ENCODE data around the gene TTC39B.

TTC39B gene

GRCh38 chr9:15191378-15191777 lies 115.6 kb downstream of the TTC39B start:
- no peaks in the 10 kb centered on the region for H3K4me1 ChIP-seq
- H3K9me3 ChIP-seq, result no peaks in the 10 kb centered on the region
- H3K27me3 ChIP-seq (ENCODE audit: low read depth), result no peaks in the 10 kb centered on the region
- no peak for DNase-seq (ENCODE audit: low spot score in 2 of 2)
- in situ Hi-C loops (cut with MboI; ENCODE audit: low sequenced_read_pairs), result no loop called here
- no peak overlapping the region for H3K4me3 ChIP-seq
- H3K36me3 ChIP-seq (replicated peaks), result no peaks in the 10 kb centered on the region

GRCh38 chr9:15189481-15189880 lies 117.5 kb downstream of the TTC39B start:
- Histone ChIP-seq H3K4me3 (no peak overlapping the region), H3K9me3 (no peaks in the 10 kb centered on the region), H3K36me3 (replicated peaks) (no peaks in the 10 kb centered on the region), H3K4me1 (no peaks in the 10 kb centered on the region), H3K27me3 (ENCODE audit: low read depth) (no peaks in the 10 kb centered on the region)
- in situ Hi-C loops (cut with MboI; ENCODE audit: low sequenced_read_pairs), result no loop called here
- DNase-seq (ENCODE audit: low spot score in 2 of 2), result no peak

DNA sequence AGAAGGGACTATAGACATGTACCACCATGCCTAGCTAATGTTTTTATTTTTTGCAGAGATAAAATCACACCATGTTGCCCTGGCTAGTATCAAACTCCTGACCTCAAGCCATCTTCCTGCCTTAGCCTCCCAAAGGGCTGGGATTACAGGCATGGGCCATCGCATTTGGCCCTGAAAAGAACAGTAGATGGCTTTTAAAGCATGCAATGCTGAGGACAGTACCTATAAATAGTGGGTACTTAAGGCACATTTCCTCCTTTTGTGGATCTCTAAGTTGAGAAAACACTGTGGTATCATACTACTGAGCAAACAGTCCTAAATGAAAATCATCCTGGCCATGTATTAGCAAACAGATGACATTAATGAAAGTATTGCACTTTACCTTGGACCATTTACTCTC lies 119.4 kb downstream of the TTC39B start:
- in situ Hi-C loops (cut with MboI; ENCODE audit: low sequenced_read_pairs), result no loop called here
- Histone ChIP-seq H3K27me3 (ENCODE audit: low read depth) (no peaks in the 10 kb centered on the region), H3K9me3 (no peaks in the 10 kb centered on the region), H3K36me3 (replicated peaks) (no peaks in the 10 kb centered on the region), H3K4me3 (no peak overlapping the region), H3K4me1 (no peaks in the 10 kb centered on the region)
- no peak for DNase-seq (ENCODE audit: low spot score in 2 of 2)

- no peak for DNase-seq (ENCODE audit: low spot score in 2 of 2)
- Histone ChIP-seq H3K27me3 (ENCODE audit: low read depth) (no peaks in the 10 kb centered on the region), H3K4me3 (no peak overlapping the region), H3K4me1 (no peaks in the 10 kb centered on the region), H3K9me3 (no peaks in the 10 kb centered on the region), H3K36me3 (replicated peaks) (no peaks in the 10 kb centered on the region)
- in situ Hi-C loops (cut with MboI; ENCODE audit: low sequenced_read_pairs), result no loop called here
Measured at GRCh38 chr9:15182730-15183129, 124.3 kb downstream of the TTC39B start.

- Histone ChIP-seq H3K9me3 (no peaks in the 10 kb centered on the region), H3K4me1 (no peaks in the 10 kb centered on the region), H3K4me3 (no peak overlapping the region), H3K27me3 (ENCODE audit: low read depth) (no peaks in the 10 kb centered on the region), H3K36me3 (replicated peaks) (no peaks in the 10 kb centered on the region)
- no peak for DNase-seq (ENCODE audit: low spot score in 2 of 2)
- in situ Hi-C loops (cut with MboI; ENCODE audit: low sequenced_read_pairs), result no loop called here
Measured at GRCh38 chr9:15182101-15182551, 124.9 kb downstream of the TTC39B start.

GRCh38 chr9:15180124-15180523 lies 126.9 kb downstream of the TTC39B start:
- Histone ChIP-seq H3K27me3 (ENCODE audit: low read depth) (no peaks in the 10 kb centered on the region), H3K4me1 (no peaks in the 10 kb centered on the region), H3K9me3 (no peaks in the 10 kb centered on the region), H3K36me3 (replicated peaks) (no peaks in the 10 kb centered on the region), H3K4me3 (no peak overlapping the region)
- DNase-seq (ENCODE audit: low spot score in 2 of 2), result no peak
- in situ Hi-C loops (cut with MboI; ENCODE audit: low sequenced_read_pairs), result no loop called here

DNA sequence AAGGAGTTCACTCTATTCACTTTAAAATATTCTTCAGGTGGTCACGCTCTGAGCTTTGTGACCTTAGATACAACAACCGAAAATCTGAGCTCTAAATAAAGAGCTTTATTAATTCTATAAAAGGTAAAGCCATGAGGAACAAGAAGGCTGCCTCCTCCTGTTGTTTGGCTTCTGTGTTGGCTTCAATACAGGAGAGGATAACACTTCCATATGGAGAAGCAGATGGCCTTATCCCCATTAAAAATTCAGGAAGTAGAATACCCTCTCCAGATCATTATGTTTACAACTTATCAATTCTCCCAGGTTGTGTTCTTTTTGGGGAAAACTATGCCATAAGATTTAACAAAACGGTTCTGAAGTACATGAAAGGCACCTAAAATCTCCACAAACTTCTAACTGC lies 128.4 kb downstream of the TTC39B start:
- H3K9me3 ChIP-seq, result no peaks in the 10 kb centered on the region
- no peak for DNase-seq (ENCODE audit: low spot score in 2 of 2)
- no peaks in the 10 kb centered on the region for H3K4me1 ChIP-seq
- in situ Hi-C loops (cut with MboI; ENCODE audit: low sequenced_read_pairs), result no loop called here
- no peaks in the 10 kb centered on the region for H3K36me3 ChIP-seq (replicated peaks)
- no peak overlapping the region for H3K4me3 ChIP-seq
- no peaks in the 10 kb centered on the region for H3K27me3 ChIP-seq (ENCODE audit: low read depth)

GRCh38 chr9:15176836-15177235 lies 130.2 kb downstream of the TTC39B start:
- H3K9me3 ChIP-seq, result no peaks in the 10 kb centered on the region
- H3K36me3 ChIP-seq (replicated peaks), result no peaks in the 10 kb centered on the region
- in situ Hi-C loops (cut with MboI; ENCODE audit: low sequenced_read_pairs), result no loop called here
- H3K4me1 ChIP-seq, result no peaks in the 10 kb centered on the region
- no peak for DNase-seq (ENCODE audit: low spot score in 2 of 2)
- H3K4me3 ChIP-seq, result no peak overlapping the region
- H3K27me3 ChIP-seq (ENCODE audit: low read depth), result no peaks in the 10 kb centered on the region

GRCh38 chr9:15163931-15164330 lies 143.1 kb downstream of the TTC39B start:
- DNase-seq (ENCODE audit: low spot score in 2 of 2), result no peak
- in situ Hi-C loops (cut with MboI; ENCODE audit: low sequenced_read_pairs), result no loop called here
- H3K4me1 ChIP-seq, result no peaks in the 10 kb centered on the region
- no peaks in the 10 kb centered on the region for H3K36me3 ChIP-seq (replicated peaks)
- no peaks in the 10 kb centered on the region for H3K9me3 ChIP-seq
- no peaks in the 10 kb centered on the region for H3K27me3 ChIP-seq (ENCODE audit: low read depth)
- H3K4me3 ChIP-seq, result no peak overlapping the region

DNA sequence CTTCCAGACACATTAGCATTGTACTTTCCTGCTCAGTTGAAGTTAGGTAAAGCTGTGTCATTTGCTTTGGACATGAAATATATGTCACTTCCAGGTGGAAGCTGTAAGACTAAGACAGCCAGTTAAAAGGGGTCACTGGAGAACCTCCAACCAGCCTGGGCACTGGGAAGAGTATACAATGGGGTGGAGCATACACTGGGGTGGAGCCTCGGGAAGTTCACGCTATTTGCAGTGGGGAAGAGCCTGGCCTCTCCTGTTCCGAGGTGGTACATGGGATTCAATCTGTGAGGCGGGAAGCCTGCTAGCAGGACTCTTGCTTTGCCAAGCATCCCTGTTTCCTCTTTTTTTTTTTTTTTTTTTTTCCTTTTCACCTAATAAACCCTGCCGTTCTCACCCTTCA lies 145.3 kb downstream of the TTC39B start:
- no peak for DNase-seq (ENCODE audit: low spot score in 2 of 2)
- Histone ChIP-seq H3K4me3 (no peak overlapping the region), H3K4me1 (no peaks in the 10 kb centered on the region), H3K36me3 (replicated peaks) (no peaks in the 10 kb centered on the region), H3K9me3 (no peaks in the 10 kb centered on the region), H3K27me3 (ENCODE audit: low read depth) (no peaks in the 10 kb centered on the region)
- in situ Hi-C loops (cut with MboI; ENCODE audit: low sequenced_read_pairs), result no loop called here

- no peaks in the 10 kb centered on the region for H3K36me3 ChIP-seq (replicated peaks)
- H3K9me3 ChIP-seq, result no peaks in the 10 kb centered on the region
- no peak for DNase-seq (ENCODE audit: low spot score in 2 of 2)
- in situ Hi-C loops (cut with MboI; ENCODE audit: low sequenced_read_pairs), result no loop called here
- H3K4me3 ChIP-seq, result no peak overlapping the region
- no peaks in the 10 kb centered on the region for H3K4me1 ChIP-seq
- H3K27me3 ChIP-seq (ENCODE audit: low read depth), result no peaks in the 10 kb centered on the region
Measured at GRCh38 chr9:15160673-15161072, 146.3 kb downstream of the TTC39B start.

DNA sequence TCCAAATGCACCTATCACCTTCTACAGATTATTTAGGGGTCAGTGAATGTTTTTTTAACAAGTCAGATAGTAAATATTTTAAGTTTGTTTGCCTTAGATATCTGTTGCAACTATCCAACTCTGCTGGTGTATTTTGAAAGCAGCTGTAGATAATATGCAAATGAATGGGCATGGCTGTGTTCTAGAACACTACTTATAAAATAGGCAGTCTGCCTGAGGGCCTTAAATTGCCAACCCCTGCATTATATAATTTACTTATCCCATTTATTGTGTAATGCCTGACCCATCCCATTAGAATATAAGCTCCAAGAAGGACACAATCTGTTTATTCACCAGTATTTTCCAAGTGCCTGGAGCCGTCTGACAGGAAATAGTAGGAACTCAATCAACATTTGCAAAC lies 149.0 kb downstream of the TTC39B start:
- DNase-seq (ENCODE audit: low spot score in 2 of 2), result no peak
- in situ Hi-C loops (cut with MboI; ENCODE audit: low sequenced_read_pairs), result no loop called here
- no peaks in the 10 kb centered on the region for H3K27me3 ChIP-seq (ENCODE audit: low read depth)
- no peaks in the 10 kb centered on the region for H3K9me3 ChIP-seq
- H3K4me3 ChIP-seq, result no peak overlapping the region
- no peaks in the 10 kb centered on the region for H3K4me1 ChIP-seq
- H3K36me3 ChIP-seq (replicated peaks), result no peaks in the 10 kb centered on the region

DNA sequence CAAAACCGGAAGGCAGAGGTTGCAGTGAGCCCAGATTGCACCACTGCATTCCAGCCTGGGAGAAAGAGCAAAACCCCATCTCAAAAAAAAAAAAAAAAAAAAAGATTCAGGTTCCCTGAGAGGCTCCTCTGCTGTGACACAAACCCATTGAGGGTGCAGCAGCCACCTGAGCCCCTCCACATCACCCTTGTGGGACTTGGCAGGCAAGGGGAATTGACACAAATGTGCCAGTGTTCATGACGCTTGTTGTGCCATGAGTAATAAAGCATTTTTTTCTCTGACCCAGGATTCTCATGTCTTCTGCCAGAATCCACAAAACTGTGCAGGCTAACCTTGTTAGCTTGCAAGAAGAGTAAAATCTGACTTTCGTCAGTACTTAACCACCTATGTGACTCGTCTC lies 149.6 kb downstream of the TTC39B start:
- no peaks in the 10 kb centered on the region for H3K27me3 ChIP-seq (ENCODE audit: low read depth)

DNA sequence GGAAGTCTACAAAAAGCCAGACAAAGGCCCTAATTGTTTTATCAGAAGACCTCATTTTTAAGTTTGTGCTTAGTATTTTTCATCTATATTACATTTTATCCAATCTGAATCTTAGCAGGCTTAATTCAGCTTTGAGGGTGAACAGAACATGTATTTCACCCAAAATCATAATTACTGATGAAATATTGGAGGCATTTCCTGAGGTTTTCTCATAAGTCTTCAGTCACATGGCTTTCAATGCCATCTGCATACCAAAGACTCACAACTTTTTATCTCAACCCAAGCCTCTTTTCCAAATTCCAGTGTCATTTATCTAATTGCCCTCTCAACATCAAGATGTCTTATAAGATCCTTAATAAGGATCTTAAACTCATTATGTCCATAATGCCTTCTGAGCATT lies 150.8 kb downstream of the TTC39B start:
- in situ Hi-C loops (cut with MboI; ENCODE audit: low sequenced_read_pairs), result no loop called here
- H3K4me1 ChIP-seq, result no peaks in the 10 kb centered on the region
- no peaks in the 10 kb centered on the region for H3K27me3 ChIP-seq (ENCODE audit: low read depth)
- H3K9me3 ChIP-seq, result no peaks in the 10 kb centered on the region
- H3K4me3 ChIP-seq, result no peak overlapping the region
- no peak for DNase-seq (ENCODE audit: low spot score in 2 of 2)
- no peaks in the 10 kb centered on the region for H3K36me3 ChIP-seq (replicated peaks)

More for the DNA sequence above, 149.6 kb downstream of the TTC39B start:
- Histone ChIP-seq H3K36me3 (replicated peaks) (no peaks in the 10 kb centered on the region), H3K9me3 (no peaks in the 10 kb centered on the region), H3K4me3 (no peak overlapping the region), H3K4me1 (no peaks in the 10 kb centered on the region)
- in situ Hi-C loops (cut with MboI; ENCODE audit: low sequenced_read_pairs), result no loop called here
- no peak for DNase-seq (ENCODE audit: low spot score in 2 of 2)

- Histone ChIP-seq H3K4me1 (no peaks in the 10 kb centered on the region), H3K36me3 (replicated peaks) (no peaks in the 10 kb centered on the region), H3K27me3 (ENCODE audit: low read depth) (no peaks in the 10 kb centered on the region), H3K9me3 (no peaks in the 10 kb centered on the region), H3K4me3 (no peak overlapping the region)
- in situ Hi-C loops (cut with MboI; ENCODE audit: low sequenced_read_pairs), result no loop called here
- DNase-seq (ENCODE audit: low spot score in 2 of 2), result no peak
Measured at GRCh38 chr9:15155826-15156225, 151.2 kb downstream of the TTC39B start.

Measured in HAP-1 (cell line).